Stimulated activated CD8-positive, alpha-beta memory T cell treated with anti-CD3 and anti-CD28 coated beads, Interleukin-4, amount 100 ng/mL, for 24 hours (primary cell): ENCODE results near the gene UCP3.
"Not testable (repeated sequence)": the region's sequence is repeated elsewhere in the genome, so short reads cannot be mapped to it uniquely, and the experiment has no call there.

Source experiments
- DNase-seq: peaks from one replicate; pipeline ENCODE4 v3.0.0-alpha.2; 2020; ENCODE audit warnings: low read depth

Gene UCP3

DNA sequence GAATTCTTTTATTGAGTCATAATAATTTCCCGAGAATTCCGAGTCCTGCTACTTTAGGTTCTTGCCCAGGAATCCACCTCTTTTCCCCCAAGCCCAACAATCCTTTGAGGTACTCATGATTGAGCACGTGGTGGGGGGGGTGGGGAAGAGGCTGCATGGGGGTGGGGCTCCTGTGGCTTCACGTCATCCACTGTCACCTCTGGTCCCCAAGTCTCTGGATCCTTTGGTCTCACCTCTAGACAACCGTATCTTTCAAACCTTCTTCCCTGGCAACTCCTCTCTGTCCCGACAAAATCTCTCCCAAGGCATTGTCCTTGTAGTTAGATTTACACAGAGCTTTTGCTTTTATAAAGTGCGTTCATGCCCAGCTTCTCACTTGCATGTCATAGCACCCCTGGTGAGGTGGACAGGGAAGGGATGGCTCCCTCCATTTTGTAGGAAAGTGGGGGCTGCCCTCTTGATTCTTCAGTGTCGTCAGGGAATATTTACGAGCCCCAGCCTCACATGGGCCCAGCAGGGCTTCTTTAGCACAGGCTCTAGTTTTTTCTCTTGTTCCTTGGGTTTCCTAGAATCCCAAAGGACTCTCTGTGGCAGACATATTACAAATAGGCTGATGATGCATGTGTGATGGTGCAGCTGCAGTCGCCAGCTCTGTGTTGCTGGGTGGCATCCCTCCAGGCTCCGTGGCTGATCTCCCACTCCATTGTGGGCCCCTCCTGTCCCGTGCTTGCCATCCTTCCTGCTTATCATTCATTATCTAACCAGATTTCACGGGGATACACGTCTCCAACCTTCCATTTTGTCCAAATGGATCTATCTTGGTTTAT lies 8.4 kb downstream of the UCP3 start:
- DNase-seq, result no peak

DNA sequence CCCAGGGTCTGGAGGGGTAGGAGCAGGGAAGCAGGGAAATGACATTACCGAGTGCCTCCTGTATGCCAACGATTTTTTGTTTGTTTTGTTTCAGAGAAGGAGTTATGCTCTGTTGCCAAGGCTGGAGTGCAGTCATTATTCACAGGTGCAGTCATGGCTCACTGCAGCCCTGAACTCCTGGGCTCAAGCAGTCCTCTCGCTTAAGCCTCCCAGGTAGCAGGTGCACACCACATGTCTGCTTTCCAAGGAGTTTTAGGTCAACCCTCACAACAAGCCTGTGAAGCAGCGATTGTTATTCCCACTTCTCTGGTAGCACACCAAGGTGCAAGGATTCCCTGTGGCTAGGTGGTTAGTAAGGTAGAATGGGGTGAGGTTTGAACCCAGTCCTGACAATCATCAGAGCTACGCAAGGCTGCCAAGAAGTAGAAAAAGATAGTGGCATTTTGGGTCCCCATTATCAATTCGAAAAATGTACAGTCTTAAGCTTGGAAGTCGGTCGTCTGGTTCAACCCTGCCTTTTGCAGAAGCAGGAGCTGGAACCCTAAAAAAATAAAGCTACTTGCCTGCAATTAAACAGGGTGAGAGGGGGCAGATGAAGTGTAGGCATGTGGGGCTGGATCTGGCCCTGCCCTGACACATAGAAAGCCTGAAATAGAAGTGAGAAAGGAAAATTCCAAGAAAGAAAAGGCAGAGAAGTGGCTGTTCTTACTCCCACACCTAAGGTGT lies 9.1 kb downstream of the UCP3 start:
- DNase-seq, result no peak

DNA sequence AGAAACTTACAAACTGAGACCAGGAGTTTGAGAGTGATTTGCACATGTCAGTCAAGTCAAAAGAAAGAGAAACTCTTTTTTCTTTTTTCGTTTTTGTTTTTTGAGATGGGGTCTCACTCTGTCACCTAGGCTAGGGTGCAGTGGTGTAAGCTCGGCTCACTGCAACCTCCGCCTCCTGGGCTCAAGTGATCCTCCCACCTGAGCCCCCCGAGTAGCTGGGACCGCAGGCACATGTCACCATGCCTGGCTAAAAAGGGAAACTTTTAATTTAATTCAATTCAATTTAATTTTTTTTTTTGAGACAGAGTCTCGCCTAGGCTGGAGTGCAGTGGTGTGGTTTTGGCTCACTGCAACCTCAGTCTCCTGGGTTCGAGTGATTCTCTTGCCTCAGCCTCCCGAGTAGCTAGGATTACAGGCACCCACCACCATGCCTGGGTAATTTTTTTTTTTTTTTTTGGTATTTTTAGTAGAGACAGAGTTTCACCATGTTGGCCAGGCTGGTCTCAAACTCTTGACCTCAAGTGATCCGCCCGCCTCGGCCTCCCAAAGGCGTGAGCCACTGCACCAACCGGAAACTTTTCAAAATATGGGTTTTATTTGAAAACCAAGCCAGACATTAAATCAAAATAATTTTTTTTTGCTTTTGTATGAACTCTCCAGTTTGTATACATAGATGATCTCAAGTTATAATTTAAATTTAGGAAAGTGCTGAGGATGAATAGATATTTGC lies 9.9 kb downstream of the UCP3 start:
- DNase-seq, result no peak

- no peak for DNase-seq
Measured at GRCh38 chr11:73997120-73997770, 11.6 kb downstream of the UCP3 start.

DNA sequence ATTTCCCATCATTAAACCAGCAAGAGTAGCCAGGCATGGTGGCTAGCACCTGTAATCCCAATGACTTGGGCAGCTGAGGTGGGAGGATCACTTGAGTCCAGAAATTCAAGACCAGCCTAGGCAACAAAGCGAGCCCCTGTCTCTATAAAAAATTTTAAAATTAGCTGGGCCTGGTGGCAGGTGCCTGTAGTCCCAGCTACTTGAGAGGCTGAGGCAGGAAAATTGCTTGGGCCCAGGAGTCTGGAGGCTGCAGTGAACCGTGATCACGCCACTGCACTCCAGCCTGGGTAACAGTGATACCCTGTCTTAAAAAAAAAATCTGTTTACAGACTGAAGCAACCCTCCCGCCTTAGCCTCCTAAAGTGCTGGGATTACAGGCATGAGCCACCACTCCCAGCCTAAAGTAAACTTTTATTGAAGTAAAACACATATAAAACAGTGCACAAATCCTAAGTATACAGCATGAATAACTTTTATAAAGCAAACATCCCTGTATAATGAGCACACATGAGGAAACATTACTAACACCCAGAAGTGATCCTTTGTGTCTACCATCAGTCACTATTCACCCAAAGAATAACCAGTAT lies 12.6 kb downstream of the UCP3 start:
- no peak for DNase-seq

- DNase-seq, result no peak
Measured at GRCh38 chr11:73995731-73996130, 13.2 kb downstream of the UCP3 start.

DNA sequence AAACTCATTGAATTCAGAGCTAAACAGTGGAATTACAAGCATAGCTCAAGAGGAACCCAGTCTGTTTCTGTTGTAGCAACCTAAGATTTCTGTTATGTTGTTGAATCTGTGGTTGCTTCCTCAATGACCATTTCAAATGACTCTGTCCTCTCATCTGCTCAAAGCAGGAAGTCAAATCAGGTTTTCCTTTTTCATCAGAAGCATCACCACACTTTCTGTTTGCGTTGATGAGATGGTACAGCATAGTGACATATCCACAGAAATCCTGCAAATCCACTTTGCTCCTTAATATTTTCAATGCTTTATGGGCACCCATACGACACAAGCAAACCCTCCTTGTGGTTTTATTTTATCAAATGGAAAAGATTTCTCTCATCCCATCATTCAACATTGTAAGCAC lies 13.6 kb downstream of the UCP3 start:
- DNase-seq, result no peak

DNA sequence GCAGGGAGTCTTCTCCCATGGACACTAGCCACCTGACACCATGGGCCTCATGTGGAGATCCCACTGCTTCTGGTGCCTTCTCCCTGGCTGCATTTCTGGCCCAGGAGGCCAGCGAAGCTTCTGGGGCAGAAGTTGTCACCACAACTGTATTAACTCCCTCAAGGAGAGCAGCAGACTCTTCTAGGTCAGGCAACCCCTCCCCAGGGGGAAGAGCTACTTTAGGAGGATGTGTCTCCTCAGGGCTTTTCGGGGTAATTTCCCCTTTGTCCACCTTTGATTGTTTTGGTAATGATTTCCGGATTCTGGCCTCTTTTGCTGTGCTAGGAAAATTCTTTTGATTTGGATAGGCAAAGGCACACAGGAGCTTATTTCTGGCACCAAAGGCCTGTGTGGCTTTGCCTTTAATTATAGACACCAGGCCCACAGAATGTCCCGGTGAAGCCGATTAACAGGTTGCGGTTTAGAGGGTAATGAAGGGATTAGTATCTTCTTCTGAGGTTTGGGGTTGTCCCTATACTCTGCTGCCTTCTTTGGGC lies 17.3 kb downstream of the UCP3 start:
- no peak for DNase-seq

DNA sequence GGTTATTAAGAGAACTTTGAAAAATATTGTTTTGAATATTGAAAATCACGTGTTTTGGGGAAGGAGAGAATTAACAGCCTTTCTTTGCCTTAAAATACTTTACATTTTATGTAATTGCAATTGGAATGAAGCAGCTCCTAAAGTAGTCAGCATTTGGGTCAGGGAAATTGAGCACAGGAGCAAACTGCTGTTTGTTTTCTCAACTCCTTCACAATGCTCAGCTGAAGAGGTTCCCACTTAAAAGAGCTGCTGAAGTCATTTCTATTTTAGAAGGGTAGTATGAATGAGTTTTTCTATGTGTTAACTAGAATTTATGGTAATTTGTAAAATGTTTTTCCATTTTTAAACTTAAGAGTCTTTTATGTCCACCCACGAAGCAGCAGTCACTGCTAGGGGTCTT lies 18.2 kb downstream of the UCP3 start:
- no peak for DNase-seq

- DNase-seq, result no peak
Measured at GRCh38 chr11:73989156-73989555, 19.7 kb downstream of the UCP3 start.

- DNase-seq, result no peak
Measured at GRCh38 chr11:73988227-73988626, 20.7 kb downstream of the UCP3 start.

GRCh38 chr11:73985661-73986060 lies 23.2 kb downstream of the UCP3 start:
- DNase-seq, result not testable (repeated sequence)

DNA sequence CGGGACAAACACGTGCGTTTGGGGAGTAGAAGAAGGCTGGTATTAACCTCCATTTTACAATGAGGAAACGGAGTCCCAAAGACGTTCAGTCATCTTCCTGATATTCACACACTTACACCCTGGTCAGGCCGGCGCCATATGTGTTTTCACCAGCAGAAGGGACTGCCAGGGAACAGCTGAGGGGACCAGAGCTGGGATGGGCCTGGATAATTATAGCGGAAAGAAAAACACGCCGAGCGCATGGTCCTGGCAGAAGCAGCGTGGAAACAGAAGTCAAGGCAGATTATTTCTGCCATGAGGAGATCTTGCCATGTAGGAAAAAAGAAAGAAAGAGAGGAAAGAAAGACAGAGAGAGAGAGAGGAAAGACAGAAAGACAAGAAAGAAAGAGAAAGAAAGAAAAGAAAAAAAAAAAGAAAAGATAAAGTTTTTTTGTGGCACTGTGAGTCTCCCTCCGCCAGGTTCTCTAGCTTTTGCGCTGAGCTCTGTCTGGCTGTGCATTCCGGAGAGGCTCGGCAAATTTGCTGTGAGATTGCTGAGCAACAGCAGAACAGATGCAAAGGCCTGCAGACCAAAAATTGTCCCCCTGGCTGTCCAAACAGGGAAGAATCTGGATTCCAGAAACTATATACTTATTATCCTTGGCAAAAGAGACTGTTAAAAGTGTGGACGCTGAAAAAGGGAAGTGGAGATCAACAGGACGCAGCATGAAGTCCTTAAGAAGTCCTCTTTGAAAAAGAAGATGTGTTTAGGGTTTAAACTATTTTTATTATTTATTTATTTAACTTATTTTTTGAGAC lies 24.9 kb downstream of the UCP3 start:
- DNase-seq, result no peak

- DNase-seq, result peak; percentile 89
Measured at GRCh38 chr11:73982990-73983740, 25.7 kb downstream of the UCP3 start.

- DNase-seq, result peak; percentile 84
Measured at GRCh38 chr11:73982595-73982989, 26.3 kb downstream of the UCP3 start, which contains the start of gene UCP2. Gene UCP2, minus strand, starts transcription at chr11:73982843. Its CDS starts 4,465 bp downstream, at chr11:73978378.

DNA sequence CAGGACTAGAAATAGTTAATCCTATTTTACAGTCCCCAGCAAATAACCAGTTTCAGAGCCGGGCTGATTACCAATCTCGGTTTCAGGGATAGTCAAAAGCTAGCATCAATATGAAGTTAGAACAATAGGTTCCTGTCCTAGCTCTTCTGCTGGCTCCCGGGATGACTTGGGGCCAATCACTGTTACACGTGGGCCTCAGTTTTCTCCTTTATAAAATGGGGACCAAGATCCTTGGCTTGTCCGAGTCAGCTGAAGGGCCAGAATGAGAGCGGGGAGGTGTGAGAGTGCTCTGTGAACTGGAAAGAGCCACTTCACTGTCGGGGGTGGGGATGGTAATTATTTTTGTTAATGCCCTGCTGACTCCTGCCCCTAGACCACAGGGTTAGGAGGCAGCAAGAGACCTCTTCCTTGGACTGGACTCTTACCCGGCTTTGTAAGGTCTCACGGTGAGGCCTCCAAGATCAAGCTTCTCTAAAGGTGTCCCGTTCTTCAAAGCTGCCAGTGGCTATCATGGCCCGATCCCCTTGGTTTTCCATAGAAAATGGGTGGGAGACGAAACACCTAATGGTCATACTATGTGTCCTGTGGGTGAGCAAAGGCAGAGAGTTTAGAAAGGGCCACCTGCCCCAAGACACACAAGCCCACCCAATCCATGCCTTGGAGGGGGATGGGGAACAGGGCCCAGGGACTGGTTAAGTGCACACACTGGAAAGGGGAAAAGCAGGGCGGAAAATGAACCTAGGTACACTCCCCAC lies 27.7 kb downstream of the UCP3 start:
- DNase-seq, result no peak

- peak; percentile 51 for DNase-seq
Measured at GRCh38 chr11:73980001-73980961, 28.6 kb downstream of the UCP3 start.

- no peak for DNase-seq
Measured at GRCh38 chr11:73978576-73979086, 30.3 kb downstream of the UCP3 start.
